ENCODE data around the gene SET. TPM values are rescaled to one million over a fixed set of nuclear protein-coding genes. Genes with fewer than 3 reads are reported as not detected.
A peak's percentile ranks its signal among the peaks of the same experiment; 100 is the strongest.

The SET gene
- total RNA-seq, 1 experiment from 2014 or later: 745 TPM

DNA sequence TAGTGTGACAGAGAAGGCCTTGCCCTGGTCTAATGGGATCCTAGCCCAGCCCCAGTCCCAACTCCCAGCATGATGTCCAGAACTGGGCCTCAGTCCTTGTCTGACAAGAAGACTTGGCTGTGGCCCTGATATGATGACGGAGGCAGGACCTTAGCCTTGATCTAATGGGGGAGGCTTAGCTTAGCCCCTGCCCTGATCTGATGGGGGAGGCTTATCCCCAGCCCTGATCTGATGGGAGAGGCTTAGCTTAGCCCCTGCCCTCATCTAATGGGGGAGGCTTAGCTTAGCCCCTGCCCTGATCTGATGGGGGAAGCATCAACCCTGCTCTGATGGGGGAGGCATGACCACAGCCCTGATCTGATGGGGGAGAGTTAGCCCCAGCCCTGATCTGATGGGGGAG, 17.0 kb downstream of the SET start:
- H3K9me3 ChIP-seq: no peaks in the 10 kb centered on the region
- CTCF ChIA-PET: interaction anchor here (0.5 kb wide), 1 partner anchor 327 kb away, joined by 7 read pairs; no protein-coding TSS in a partner anchor
- peak in 1 of 2 experiments; percentile 39 for DNase-seq
- TF ChIP-seq, protein P1, sequence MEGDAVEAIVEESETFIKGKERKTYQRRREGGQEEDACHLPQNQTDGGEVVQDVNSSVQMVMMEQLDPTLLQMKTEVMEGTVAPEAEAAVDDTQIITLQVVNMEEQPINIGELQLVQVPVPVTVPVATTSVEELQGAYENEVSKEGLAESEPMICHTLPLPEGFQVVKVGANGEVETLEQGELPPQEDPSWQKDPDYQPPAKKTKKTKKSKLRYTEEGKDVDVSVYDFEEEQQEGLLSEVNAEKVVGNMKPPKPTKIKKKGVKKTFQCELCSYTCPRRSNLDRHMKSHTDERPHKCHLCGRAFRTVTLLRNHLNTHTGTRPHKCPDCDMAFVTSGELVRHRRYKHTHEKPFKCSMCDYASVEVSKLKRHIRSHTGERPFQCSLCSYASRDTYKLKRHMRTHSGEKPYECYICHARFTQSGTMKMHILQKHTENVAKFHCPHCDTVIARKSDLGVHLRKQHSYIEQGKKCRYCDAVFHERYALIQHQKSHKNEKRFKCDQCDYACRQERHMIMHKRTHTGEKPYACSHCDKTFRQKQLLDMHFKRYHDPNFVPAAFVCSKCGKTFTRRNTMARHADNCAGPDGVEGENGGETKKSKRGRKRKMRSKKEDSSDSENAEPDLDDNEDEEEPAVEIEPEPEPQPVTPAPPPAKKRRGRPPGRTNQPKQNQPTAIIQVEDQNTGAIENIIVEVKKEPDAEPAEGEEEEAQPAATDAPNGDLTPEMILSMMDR (IDR thresholded peaks at IDR 0.05; ENCODE audit: insufficient read depth in 1 of 2, low read depth in 1 of 2, low read length in 1 of 2, severe bottlenecking in 1 of 2, unreplicated experiment in 1 of 2): no peak
- no TSS peak for BruUV-seq (replicated peaks)
- no peak overlapping the region for H3K4me3 Mint-ChIP-seq (ENCODE audit: unreplicated experiment)
- H3K9me3 Mint-ChIP-seq (ENCODE audit: unreplicated experiment): no peaks in the 10 kb centered on the region
- POLR2A ChIA-PET: interaction anchor here (0.5 to 0.6 kb wide), 2 partner anchors 13 to 23 kb away, joined by 3 to 5 read pairs; no protein-coding TSS in a partner anchor
- intact Hi-C loops (cut with micrococcal nuclease; ENCODE audit: unreplicated experiment): no loop called here
- no peaks in the 10 kb centered on the region for H3K4me1 ChIP-seq
- no peaks in the 10 kb centered on the region for H3K36me3 ChIP-seq (ENCODE audit: control insufficient read depth, insufficient read depth, low read length)
- no peaks in the 10 kb centered on the region for H3K27me3 Mint-ChIP-seq (ENCODE audit: insufficient read depth, unreplicated experiment)
- H3K27ac Mint-ChIP-seq (ENCODE audit: unreplicated experiment): no peak overlapping the region
- H3K36me3 Mint-ChIP-seq (ENCODE audit: insufficient read depth, unreplicated experiment): peaks cover 21% of the 10 kb centered on the region
- H3K27me3 ChIP-seq (replicated peaks; ENCODE audit: control insufficient read depth, insufficient read depth, low read length): no peaks in the 10 kb centered on the region
- no peaks in the 10 kb centered on the region for H3K4me1 Mint-ChIP-seq (ENCODE audit: low read depth, unreplicated experiment)
- H3K4me3 ChIP-seq (ENCODE audit: low read depth, low read length): no peak overlapping the region

DNA sequence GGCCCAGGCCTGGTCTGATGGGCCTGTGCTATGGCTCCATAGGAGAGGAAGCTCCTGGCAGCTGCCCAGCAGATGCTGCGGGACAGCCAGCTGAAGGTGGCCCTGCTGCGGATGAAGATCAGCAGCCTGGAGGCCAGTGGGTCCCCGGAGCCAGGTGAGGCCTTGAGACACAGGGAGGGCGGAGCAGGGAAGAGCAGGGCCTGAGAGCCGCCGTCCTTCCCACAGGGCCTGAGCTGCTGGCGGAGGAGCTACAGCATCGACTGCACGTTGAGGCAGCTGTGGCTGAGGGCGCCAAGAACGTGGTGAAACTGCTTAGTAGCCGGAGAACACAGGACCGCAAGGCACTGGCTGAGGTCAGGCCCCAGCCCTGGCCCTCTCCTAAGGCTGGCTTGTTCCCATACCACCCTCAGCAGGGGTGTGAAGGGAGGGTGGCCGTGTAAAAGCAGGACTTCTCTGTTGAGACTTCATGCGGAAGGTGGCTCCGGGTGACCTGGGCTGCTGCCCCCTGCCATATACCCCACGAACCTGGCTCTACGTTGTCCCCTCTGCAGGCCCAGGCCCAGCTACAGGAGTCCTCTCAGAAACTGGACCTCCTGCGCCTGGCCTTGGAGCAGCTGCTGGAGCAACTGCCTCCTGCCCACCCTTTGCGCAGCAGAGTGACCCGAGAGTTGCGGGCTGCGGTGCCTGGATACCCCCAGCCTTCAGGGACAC, 17.8 kb downstream of the SET start:
- Histone ChIP-seq H3K4me1 (no peaks in the 10 kb centered on the region), H3K4me3 (ENCODE audit: low read depth, low read length) (no peak overlapping the region), H3K9me3 (no peaks in the 10 kb centered on the region), H3K36me3 (ENCODE audit: control insufficient read depth, insufficient read depth, low read length) (no peaks in the 10 kb centered on the region), H3K27me3 (replicated peaks; ENCODE audit: control insufficient read depth, insufficient read depth, low read length) (no peaks in the 10 kb centered on the region)
- peaks cover 13% of the 10 kb centered on the region for H3K36me3 Mint-ChIP-seq (ENCODE audit: insufficient read depth, unreplicated experiment)
- ChIA-PET CTCF (no interaction called here), POLR2A (interaction anchor here (0.6 kb wide), 3 partner anchors 13 to 164 kb away, joined by 3 to 5 read pairs (median 4); no protein-coding TSS in a partner anchor)
- DNase-seq: peak in 1 of 2 experiments; percentile 40
- no TSS peak for BruUV-seq (replicated peaks)
- H3K27ac Mint-ChIP-seq (ENCODE audit: unreplicated experiment): no peak overlapping the region
- H3K27me3 Mint-ChIP-seq (ENCODE audit: insufficient read depth, unreplicated experiment): no peaks in the 10 kb centered on the region
- no peaks in the 10 kb centered on the region for H3K9me3 Mint-ChIP-seq (ENCODE audit: unreplicated experiment)
- H3K4me3 Mint-ChIP-seq (ENCODE audit: unreplicated experiment): no peak overlapping the region
- H3K4me1 Mint-ChIP-seq (ENCODE audit: low read depth, unreplicated experiment): no peaks in the 10 kb centered on the region
- TF ChIP-seq, protein P1 (IDR thresholded peaks at IDR 0.05; ENCODE audit: insufficient read depth in 1 of 2, low read depth in 1 of 2, low read length in 1 of 2, severe bottlenecking in 1 of 2, unreplicated experiment in 1 of 2): no peak
- intact Hi-C loops (cut with micrococcal nuclease; ENCODE audit: unreplicated experiment): no loop called here

DNA sequence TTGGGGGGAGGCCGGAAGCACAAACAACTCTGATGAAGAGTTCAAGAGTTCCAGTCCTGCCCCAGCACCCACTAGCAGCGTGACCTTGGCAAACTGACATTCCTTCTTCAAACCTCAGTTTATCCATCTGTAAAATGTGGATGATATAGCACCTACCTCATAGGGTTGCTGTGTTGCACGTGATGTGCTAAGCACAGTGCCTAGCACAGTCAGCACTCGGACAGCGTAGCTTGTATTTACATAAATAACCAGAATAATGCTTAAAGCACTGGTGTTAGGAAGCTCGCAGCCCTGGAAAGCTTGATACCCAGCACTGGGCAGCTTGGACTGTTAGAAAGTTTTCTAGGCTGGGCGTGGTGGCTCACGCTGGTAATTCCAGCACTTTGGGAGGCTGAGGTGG, 18.4 kb downstream of the SET start:
- CTCF ChIA-PET: no interaction called here

More for the DNA sequence above, 18.4 kb downstream of the SET start:
- H3K27me3 ChIP-seq (replicated peaks; ENCODE audit: control insufficient read depth, insufficient read depth, low read length): no peaks in the 10 kb centered on the region
- no peaks in the 10 kb centered on the region for H3K4me1 ChIP-seq
- intact Hi-C loops (cut with micrococcal nuclease; ENCODE audit: unreplicated experiment): no loop called here
- DNase-seq: no peak
- Mint-ChIP-seq H3K27ac (ENCODE audit: unreplicated experiment) (no peak overlapping the region), H3K4me1 (ENCODE audit: low read depth, unreplicated experiment) (no peaks in the 10 kb centered on the region), H3K27me3 (ENCODE audit: insufficient read depth, unreplicated experiment) (no peaks in the 10 kb centered on the region), H3K9me3 (ENCODE audit: unreplicated experiment) (no peaks in the 10 kb centered on the region), H3K4me3 (ENCODE audit: unreplicated experiment) (no peak overlapping the region), H3K36me3 (ENCODE audit: insufficient read depth, unreplicated experiment) (peaks cover 7% of the 10 kb centered on the region)
- no TSS peak for BruUV-seq (replicated peaks)
- TF ChIP-seq, protein P1 (IDR thresholded peaks at IDR 0.05; ENCODE audit: insufficient read depth in 1 of 2, low read depth in 1 of 2, low read length in 1 of 2, severe bottlenecking in 1 of 2, unreplicated experiment in 1 of 2): no peak
- no peaks in the 10 kb centered on the region for H3K36me3 ChIP-seq (ENCODE audit: control insufficient read depth, insufficient read depth, low read length)
- H3K4me3 ChIP-seq (ENCODE audit: low read depth, low read length): no peak overlapping the region
- POLR2A ChIA-PET: interaction anchor here (0.6 kb wide), 1 partner anchor 72 kb away, joined by 4 read pairs; no protein-coding TSS in a partner anchor
- no peaks in the 10 kb centered on the region for H3K9me3 ChIP-seq

Data from Caco-2 (cell line).